Chondrocyte (in vitro differentiated cells): ENCODE data around the gene LYPD1. TPM values are rescaled to one million over a fixed set of nuclear protein-coding genes. Genes with fewer than 3 reads are reported as not detected.

ENCODE experiments used
- DNase-seq: peaks from one replicate; pipeline ENCODE4 v3.0.0; 2021; ENCODE audit warnings: mixed read lengths, low spot score
- H3K27ac Mint-ChIP-seq: one replicate; pipeline ENCODE4 v1.8.0; 2021; ENCODE audit warnings: mild to moderate bottlenecking, moderate library complexity, mixed read lengths; ENCODE audit not compliant: unreplicated experiment
- H3K27me3 Mint-ChIP-seq: 2 replicates; pipeline ENCODE4 v1.8.0; 2021; ENCODE audit warnings: low read depth, mixed read lengths
- H3K36me3 Mint-ChIP-seq: 2 replicates; pipeline ENCODE4 v1.8.0; 2021; ENCODE audit warnings: low read depth, mixed read lengths
- H3K4me1 Mint-ChIP-seq: 2 replicates; pipeline ENCODE4 v1.8.0; 2021; ENCODE audit warnings: low read depth, mild to moderate bottlenecking, mixed read lengths
- H3K4me3 Mint-ChIP-seq: one replicate; pipeline ENCODE4 v1.8.0; 2021; ENCODE audit warnings: mild to moderate bottlenecking, moderate library complexity, mixed read lengths; ENCODE audit not compliant: unreplicated experiment
- H3K9me3 Mint-ChIP-seq: 2 replicates; pipeline ENCODE4 v1.8.0; 2021; ENCODE audit warnings: low read depth, mixed read lengths
- CTCF ChIP-seq: fragments of 200-600 bp; sonication (generic); IDR thresholded peaks from 2 replicates; pipeline ENCODE4 v1.5.0; 2021; ENCODE audit warnings: antibody characterized with exemption, mild to moderate bottlenecking, moderate library complexity
- total RNA-seq: library from RNA; stranded (reverse); gene quantifications from 3 replicates; pipeline ENCODE4 v1.2.1, GENCODE V29; 2021

The LYPD1 gene
- total RNA-seq, 1 donor from 2014 or later: 5.0 TPM

- Mint-ChIP-seq H3K36me3 (no peaks in the 10 kb centered on the region), H3K4me1 (no peaks in the 10 kb centered on the region), H3K27me3 (peaks cover 31% of the 10 kb centered on the region), H3K4me3 (no peak overlapping the region), H3K9me3 (no peaks in the 10 kb centered on the region), H3K27ac (no peak overlapping the region)
- no peak for DNase-seq
- TF ChIP-seq CTCF: no peak
These were observed 65.4 kb downstream of the LYPD1 start for GRCh38 chr2:132604561-132604960.

- Mint-ChIP-seq H3K27ac (no peak overlapping the region), H3K36me3 (no peaks in the 10 kb centered on the region), H3K4me1 (no peaks in the 10 kb centered on the region), H3K27me3 (peaks cover 25% of the 10 kb centered on the region), H3K4me3 (no peak overlapping the region), H3K9me3 (peaks cover 3% of the 10 kb centered on the region)
- no peak for TF ChIP-seq CTCF
- DNase-seq: no peak
These were observed 70.4 kb downstream of the LYPD1 start for GRCh38 chr2:132599556-132599955.

- Mint-ChIP-seq H3K27me3 (peaks cover 27% of the 10 kb centered on the region), H3K4me1 (no peaks in the 10 kb centered on the region), H3K9me3 (peaks cover 3% of the 10 kb centered on the region), H3K27ac (no peak overlapping the region), H3K4me3 (no peak overlapping the region), H3K36me3 (no peaks in the 10 kb centered on the region)
- no peak for TF ChIP-seq CTCF
- no peak for DNase-seq
These were observed 71.5 kb downstream of the LYPD1 start for GRCh38 chr2:132598536-132598935.

- TF ChIP-seq CTCF: no peak
- no peaks in the 10 kb centered on the region for H3K4me1 Mint-ChIP-seq
- no peak overlapping the region for H3K27ac Mint-ChIP-seq
- peaks cover 27% of the 10 kb centered on the region for H3K27me3 Mint-ChIP-seq
- H3K9me3 Mint-ChIP-seq: peaks cover 3% of the 10 kb centered on the region
- no peaks in the 10 kb centered on the region for H3K36me3 Mint-ChIP-seq
- H3K4me3 Mint-ChIP-seq: no peak overlapping the region
- no peak for DNase-seq
These were observed 72.2 kb downstream of the LYPD1 start for GRCh38 chr2:132597831-132598230.

- Mint-ChIP-seq H3K4me3 (no peak overlapping the region), H3K27me3 (peaks cover 23% of the 10 kb centered on the region), H3K4me1 (no peaks in the 10 kb centered on the region), H3K36me3 (no peaks in the 10 kb centered on the region), H3K9me3 (peaks cover 3% of the 10 kb centered on the region), H3K27ac (no peak overlapping the region)
- no peak for TF ChIP-seq CTCF
- no peak for DNase-seq
These were observed 72.8 kb downstream of the LYPD1 start for GRCh38 chr2:132597166-132597565.
